ENCODE measurements around the gene STAT2.
"Not testable (repeated sequence)": the region's sequence is repeated elsewhere in the genome, so short reads cannot be mapped to it uniquely, and the experiment has no call there.

The STAT2 gene

GRCh38 chr12:56362130-56363059, 2.5 kb upstream of the STAT2 start, which contains the start of gene APOF:
Gene APOF, minus strand, starts transcription at chr12:56362857. Its CDS starts 112 bp downstream, at chr12:56362745.
- DNase-seq (ENCODE audit: low read depth, low spot score): no peak
- no peak within 1 kb of the TSS for H3K27ac ChIP-seq

DNA sequence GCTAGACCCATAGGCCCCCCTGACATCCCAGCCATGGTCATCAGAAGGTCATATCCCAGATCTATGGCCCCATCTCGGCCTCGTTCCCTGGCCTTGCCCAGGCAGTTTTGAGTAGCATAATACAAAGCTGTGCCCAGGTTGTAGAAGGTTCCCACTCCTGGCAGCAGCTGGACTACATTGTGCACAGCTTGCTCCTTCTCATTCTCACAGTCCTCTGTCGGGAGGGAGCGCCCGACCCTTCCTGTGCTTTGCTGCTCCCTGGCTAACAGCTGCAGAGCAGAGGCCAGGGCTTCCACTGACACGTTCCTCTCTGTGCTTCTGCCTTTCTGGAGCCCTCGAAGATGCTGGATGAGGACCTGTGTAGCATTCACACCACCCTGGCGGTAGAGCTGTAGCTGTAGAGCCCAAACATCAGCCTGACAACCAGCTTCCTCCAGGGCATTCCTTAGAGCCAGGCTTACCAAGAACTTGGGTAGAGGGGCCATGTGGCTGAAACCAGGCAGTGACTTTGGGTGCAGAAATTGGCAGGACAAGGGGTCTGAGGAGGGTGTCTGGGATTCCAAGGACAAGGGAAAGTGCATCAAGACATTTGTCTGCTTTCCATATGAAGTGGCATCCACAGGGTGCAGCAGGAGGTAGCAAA, 1.7 kb upstream of the STAT2 start:
- no peak for DNase-seq (ENCODE audit: low read depth, low spot score)
- H3K27ac ChIP-seq: no peak overlapping the region

DNA sequence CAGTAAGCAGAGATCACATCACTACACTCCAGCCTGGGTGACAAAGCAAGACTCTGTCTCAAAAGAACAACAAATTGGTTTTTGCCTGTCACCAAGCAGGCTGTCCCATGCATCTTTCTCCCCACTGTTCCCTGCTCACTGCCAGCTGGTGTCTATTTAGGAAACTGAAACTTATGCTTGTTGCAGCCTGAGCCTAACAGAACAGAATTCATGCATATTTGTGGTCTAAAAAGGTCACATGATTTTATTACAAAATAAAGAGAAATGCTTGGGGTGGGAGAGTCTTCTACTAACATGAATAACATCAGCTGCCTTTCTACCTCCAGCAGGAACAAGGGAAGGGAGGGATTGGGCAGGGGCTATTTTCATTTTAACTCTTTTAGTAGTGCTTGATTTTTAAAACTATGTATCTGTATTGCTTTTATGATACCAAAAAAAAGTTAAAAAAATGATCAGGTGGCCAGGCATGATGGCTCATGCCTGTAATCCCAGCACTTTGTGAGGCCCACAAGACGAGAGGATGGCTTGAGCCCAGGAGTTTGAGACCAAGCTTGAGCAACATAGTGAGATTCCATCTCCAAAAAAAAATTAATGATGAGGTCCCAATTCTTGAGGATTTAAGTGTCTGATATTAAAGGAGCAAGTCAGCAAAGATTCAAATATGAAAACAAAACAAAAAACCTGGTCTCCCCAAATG, 923 bp downstream of the STAT2 start:
- H3K27ac ChIP-seq: peak overlapping the region; percentile 93
- peak; percentile 43 for DNase-seq (ENCODE audit: low read depth, low spot score)

DNA sequence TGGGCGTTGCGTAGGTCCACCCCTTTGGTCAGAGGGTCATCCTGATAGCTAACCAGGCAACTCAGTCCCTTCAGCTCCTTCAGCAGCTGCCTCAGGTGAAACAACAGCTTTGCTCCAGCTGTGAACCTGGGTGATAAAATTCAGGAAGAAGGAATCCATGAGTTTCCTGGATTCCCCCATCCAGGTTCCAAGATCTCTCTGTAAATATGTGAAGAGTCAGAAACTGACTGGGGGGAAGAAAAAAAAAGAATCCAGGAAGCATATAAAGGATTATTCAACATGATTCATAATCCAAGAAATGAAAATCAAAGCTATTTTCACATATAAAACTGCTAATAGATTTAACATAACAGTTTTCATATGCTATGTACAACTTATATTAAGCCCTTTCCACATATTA, 8.6 kb downstream of the STAT2 start:
- no peak for DNase-seq (ENCODE audit: low read depth, low spot score)
- peak overlapping the region; percentile 3 for H3K27ac ChIP-seq

DNA sequence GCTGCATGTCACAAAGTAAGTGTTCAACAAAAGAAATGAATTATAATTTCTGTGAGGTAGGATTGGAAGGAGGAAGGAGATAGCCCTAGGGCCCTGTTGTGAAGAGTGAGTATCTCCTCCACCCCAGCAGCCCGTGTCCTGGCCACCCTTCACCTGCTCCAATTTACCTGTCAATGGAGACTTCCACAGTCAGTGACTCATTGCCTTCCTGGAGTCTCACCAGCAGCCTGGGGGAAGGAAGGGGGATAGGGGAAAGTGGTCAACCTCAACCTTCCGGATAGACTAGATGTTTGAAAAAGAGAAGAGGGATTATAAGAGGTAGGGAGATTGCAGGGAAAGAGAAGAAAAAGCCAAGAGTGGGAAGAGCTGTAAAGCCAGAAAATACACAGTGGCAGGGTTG, 9.2 kb downstream of the STAT2 start:
- H3K27ac ChIP-seq: no peak overlapping the region

GRCh38 chr12:56348776-56349175, 11.1 kb downstream of the STAT2 start:
- no peak overlapping the region for H3K27ac ChIP-seq
- DNase-seq (ENCODE audit: low read depth, low spot score): no peak

More for the DNA sequence above, 9.2 kb downstream of the STAT2 start:
- DNase-seq (ENCODE audit: low read depth, low spot score): no peak

- DNase-seq (ENCODE audit: low read depth, low spot score): not testable (repeated sequence)
Observed at GRCh38 chr12:56347255-56347654, 12.7 kb downstream of the STAT2 start.

DNA sequence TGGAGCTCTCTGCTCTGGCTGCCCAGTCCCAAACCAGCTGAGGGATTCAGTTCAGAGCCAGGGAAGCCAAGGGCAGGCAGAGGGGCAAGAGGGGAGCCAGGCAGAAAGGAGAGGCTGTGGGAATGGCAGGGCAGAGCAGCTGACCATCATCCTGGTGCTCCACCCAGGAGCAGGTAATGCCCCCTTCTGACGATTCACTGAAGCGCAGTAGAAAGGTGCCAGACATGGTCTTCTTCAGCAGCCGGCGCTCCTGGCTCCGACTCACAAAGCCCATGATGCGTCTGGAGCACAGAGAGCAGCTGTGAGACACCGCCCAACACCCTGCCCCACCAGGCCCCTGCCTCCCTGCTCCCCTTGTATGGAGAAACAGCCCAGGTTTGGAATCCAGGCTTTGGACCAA, 13.2 kb downstream of the STAT2 start:
- no peak for DNase-seq (ENCODE audit: low read depth, low spot score)
- H3K27ac ChIP-seq: no peak overlapping the region

More at GRCh38 chr12:56347255-56347654, 12.7 kb downstream of the STAT2 start:
- H3K27ac ChIP-seq: not testable (repeated sequence)

- not testable (repeated sequence) for H3K27ac ChIP-seq; DNase-seq (ENCODE audit: low read depth, low spot score)
Observed at GRCh38 chr12:56342290-56342689, 17.6 kb downstream of the STAT2 start.

GRCh38 chr12:56341616-56342015, 18.3 kb downstream of the STAT2 start:
- H3K27ac ChIP-seq: no peak overlapping the region
- DNase-seq (ENCODE audit: low read depth, low spot score): no peak

DNA sequence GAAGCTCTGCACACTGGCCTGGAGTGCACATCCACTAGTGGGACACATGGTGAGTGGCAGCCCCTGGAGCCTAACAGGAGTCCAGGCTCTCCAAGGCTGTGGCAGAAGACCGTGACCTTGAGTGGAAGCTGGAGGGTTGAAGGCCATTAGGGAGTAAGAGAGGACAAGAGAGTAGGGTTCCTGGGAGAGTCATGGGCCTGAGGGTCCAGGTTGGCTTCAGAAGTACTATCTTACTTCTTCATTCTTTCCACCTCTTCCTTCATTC, 20.8 kb downstream of the STAT2 start:
- DNase-seq (ENCODE audit: low read depth, low spot score): no peak
- H3K27ac ChIP-seq: peak overlapping the region; percentile 73

DNA sequence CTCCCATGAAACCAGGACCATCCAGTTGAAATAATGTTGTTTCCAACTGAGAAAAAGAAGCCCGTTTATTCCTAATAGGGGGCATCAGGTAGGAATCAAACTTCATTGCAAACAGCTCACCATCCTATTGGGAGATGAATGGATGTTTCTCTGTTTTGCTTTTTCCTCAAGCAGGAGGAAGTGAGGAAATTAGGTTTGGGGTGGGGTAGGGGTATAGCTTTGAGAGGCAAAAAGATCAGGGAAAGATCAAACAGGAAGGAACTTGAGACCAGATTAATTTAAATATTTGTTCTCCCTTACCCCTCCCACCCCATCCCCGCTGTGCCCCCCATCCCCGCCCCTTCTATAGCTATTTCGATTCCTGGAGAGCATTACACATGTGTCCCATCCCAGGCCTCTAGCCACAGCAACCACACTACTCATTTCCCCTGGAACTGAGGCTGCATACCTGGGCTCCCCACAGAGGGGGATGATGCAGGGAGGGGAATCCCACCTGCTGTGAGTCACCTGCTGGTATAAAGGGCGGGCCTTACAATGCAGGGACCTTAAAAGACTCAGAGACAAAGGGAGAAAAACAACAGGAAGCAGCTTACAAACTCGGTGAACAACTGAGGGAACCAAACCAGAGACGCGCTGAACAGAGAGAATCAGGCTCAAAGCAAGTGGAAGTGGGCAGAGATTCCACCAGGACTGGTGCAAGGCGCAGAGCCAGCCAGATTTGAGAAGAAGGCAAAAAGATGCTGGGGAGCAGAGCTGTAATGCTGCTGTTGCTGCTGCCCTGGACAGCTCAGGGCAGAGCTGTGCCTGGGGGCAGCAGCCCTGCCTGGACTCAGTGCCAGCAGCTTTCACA, 21.4 kb downstream of the STAT2 start, which contains the start of gene IL23A:
IL23A (plus strand) TSS at position 577 of the 850 bp plus-strand sequence; CDS start at position 738, 161 bp downstream.
- peak; percentile 71 for DNase-seq (ENCODE audit: low read depth, low spot score)
- H3K27ac ChIP-seq: peak within 1 kb of the TSS; percentile 73

DNA sequence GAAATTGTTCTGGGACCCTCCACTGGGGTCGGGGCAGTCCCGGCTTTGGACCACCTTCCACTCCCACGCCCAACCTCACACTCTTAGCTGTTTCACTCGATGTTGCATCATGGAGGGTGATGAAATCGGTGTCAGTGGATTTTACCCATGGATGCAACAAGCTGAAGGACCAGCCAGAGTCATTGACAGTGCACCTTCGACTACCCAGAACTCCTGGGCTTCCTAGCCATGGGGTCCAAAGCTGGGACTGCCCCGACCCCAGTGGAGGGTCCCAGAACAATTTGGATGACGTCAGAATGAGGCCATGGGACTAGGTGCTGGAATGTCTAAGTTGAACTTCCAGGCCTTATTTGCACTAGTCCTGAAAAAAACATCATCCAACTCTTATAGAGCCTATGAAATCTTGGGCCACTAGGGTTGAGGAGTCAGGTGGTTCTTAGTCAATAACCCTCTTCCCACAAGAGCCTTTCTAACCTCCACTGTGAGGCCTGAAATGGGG, 22.1 kb downstream of the STAT2 start:
- DNase-seq (ENCODE audit: low read depth, low spot score): no peak
- H3K27ac ChIP-seq: peak overlapping the region; percentile 73

- H3K27ac ChIP-seq: no peak overlapping the region
- no peak for DNase-seq (ENCODE audit: low read depth, low spot score)
Observed at GRCh38 chr12:56336361-56337167, 23.3 kb downstream of the STAT2 start.

GRCh38 chr12:56335527-56335926, 24.4 kb downstream of the STAT2 start:
- H3K27ac ChIP-seq; DNase-seq (ENCODE audit: low read depth, low spot score): not testable (repeated sequence)

DNA sequence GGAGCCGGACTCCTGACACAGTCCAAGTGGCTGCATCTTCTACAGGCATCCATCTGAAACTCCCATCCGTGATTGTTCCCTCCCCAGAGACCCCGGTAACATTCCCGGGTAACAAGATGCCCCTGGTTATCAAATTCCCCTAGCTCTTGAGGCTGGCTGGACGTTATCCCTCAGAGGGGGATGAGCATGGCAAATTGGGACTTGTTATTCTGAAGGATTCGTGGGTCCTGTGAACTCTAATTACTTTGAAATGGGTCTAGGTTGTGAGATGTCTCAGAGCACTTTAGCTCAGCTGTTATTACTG, 25.5 kb downstream of the STAT2 start:
- H3K27ac ChIP-seq: peak overlapping the region; percentile 90
- DNase-seq (ENCODE audit: low read depth, low spot score): no peak

- peak; percentile 66 for DNase-seq (ENCODE audit: low read depth, low spot score)
- peak within 1 kb of the TSS; percentile 90 for H3K27ac ChIP-seq
Observed at GRCh38 chr12:56333679-56334489, 26.0 kb downstream of the STAT2 start, which contains the start of gene PAN2. Gene PAN2, minus strand, starts transcription at chr12:56334000. Its CDS starts 906 bp downstream, at chr12:56333094.

DNA sequence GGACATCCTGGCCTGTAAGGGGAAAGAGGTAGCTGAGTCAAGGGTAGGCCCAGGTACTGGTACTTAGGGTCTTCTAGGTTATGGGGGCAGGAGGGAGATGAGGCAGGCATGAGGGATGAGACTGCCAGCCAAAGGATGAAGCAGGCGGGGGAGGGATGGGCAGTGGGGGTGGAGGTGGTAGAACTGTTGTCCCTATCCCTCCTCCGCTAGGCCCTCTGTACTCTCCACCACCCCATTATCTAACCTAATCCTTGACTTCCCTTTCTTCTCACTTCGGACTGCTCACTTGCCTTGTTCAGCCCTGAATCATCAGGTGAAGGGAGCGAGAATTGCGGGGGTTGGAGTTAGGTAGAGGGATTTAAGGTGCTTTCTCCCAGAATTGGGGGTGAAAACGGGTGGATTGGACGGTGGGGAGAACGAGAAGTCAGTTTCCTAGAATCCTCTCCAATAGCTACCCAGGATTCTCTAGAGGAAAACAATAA, 26.7 kb downstream of the STAT2 start:
- H3K27ac ChIP-seq: peak overlapping the region; percentile 90
- DNase-seq (ENCODE audit: low read depth, low spot score): no peak
